Endothelial cell of umbilical vein (primary cell): ENCODE measurements around the gene KCNJ6. TPM values are rescaled to one million over a fixed set of nuclear protein-coding genes. Genes with fewer than 3 reads are reported as not detected.

Source experiments
- BruUV-seq: library from RNA; stranded (reverse); fragments of 400-500 nt; replicated peaks from 2 replicates; lab custom pipeline; 2021; lab: Mats Ljungman, UMichigan
- CTCF ChIA-PET: fragments of 300-600, 350-600 bp; sonication (Branson Sonifier 250); formaldehyde crosslinking; loops from one replicate; lab custom pipeline; 2021; ENCODE audit warnings: antibody characterized with exemption, inconsistent platforms; lab: Charles Lee
- POLR2A ChIA-PET: fragments of 300-600, 350-600 bp; sonication (Branson Sonifier 250); formaldehyde crosslinking; loops from one replicate; lab custom pipeline; 2021; ENCODE audit warnings: antibody characterized with exemption, inconsistent platforms; lab: Charles Lee
- DNase-seq: peaks from one replicate; pipeline ENCODE4 v3.0.0-alpha.2; 2011; ENCODE audit warnings: low read depth, low spot score
- FAIRE-seq: peaks from 2 replicates; lab custom pipeline; 2011; peaks lifted over from hg19 to GRCh38; lab: Jason Lieb, UNC
- H2AFZ ChIP-seq: 2 replicates; pipeline ENCODE4 v1.6.0; 2012; ENCODE audit warnings: low read depth, low read length, control low read depth, inconsistent platforms
- H3K27ac ChIP-seq: 2 replicates; pipeline ENCODE4 v1.5.1; 2011; ENCODE audit warnings: low read depth, mild to moderate bottlenecking, control low read depth, low read length, moderate library complexity; ENCODE audit not compliant: insufficient read depth
- H3K27me3 ChIP-seq, 2 experiments: 2 replicates each; pipeline versions ENCODE4 v1.6.0 to v1.6.1; 2011; ENCODE audit warnings: low read length in 2 of 2, mixed read lengths in 1 of 2; ENCODE audit not compliant: control insufficient read depth in 2 of 2, insufficient read depth in 2 of 2
- H3K36me3 ChIP-seq, 2 experiments: 2 replicates in 1 of 2; 3 replicates in 1 of 2; pipeline ENCODE4 v1.5.1; 2011; ENCODE audit warnings: low read length in 2 of 2, mild to moderate bottlenecking in 1 of 2, moderate library complexity in 1 of 2; ENCODE audit not compliant: control insufficient read depth in 2 of 2, insufficient read depth in 2 of 2; ENCODE audit errors: extremely low read depth in 1 of 2
- H3K4me1 ChIP-seq: 3 replicates; pipeline ENCODE4 v1.5.1; 2011; ENCODE audit warnings: mild to moderate bottlenecking, low read length; ENCODE audit not compliant: control insufficient read depth, insufficient read depth; ENCODE audit errors: extremely low read depth
- H3K4me2 ChIP-seq: 2 replicates; pipeline ENCODE4 v1.6.1; 2011; ENCODE audit warnings: low read length, control low read depth, mixed read lengths; ENCODE audit not compliant: insufficient read depth
- H3K4me3 ChIP-seq, 3 experiments: fragments of 200-600 bp in 1 of 3; sonication (generic), shearing (Covaris generic) in 1 of 3; replicated peaks in 1 of 3; 2 replicates each; pipeline ENCODE4 v1.5.1; 2011 to 2016; ENCODE audit warnings: control low read depth in 3 of 3, low read length in 3 of 3, mild to moderate bottlenecking in 2 of 3, inconsistent platforms in 1 of 3, low read depth in 1 of 3, moderate library complexity in 1 of 3; ENCODE audit not compliant: insufficient read depth in 1 of 3
- H3K79me2 ChIP-seq: 2 replicates; pipeline ENCODE4 v1.6.0; 2012; ENCODE audit warnings: low read length, inconsistent platforms; ENCODE audit not compliant: control insufficient read depth, insufficient read depth
- H3K9ac ChIP-seq: replicated peaks from 2 replicates; pipeline ENCODE3; 2011; ENCODE audit warnings: low read length, control low read depth; ENCODE audit not compliant: insufficient read depth; ENCODE audit errors: extremely low read depth
- H3K9me1 ChIP-seq: replicated peaks from 3 replicates; pipeline ENCODE4 v1.6.0; 2011; ENCODE audit warnings: mild to moderate bottlenecking, low read length; ENCODE audit not compliant: control insufficient read depth, insufficient read depth; ENCODE audit errors: extremely low read depth
- H3K9me3 ChIP-seq: replicated peaks from 2 replicates; pipeline ENCODE4 v1.5.1; 2012; ENCODE audit warnings: low read length, inconsistent platforms; ENCODE audit not compliant: control insufficient read depth, insufficient read depth
- H4K20me1 ChIP-seq: replicated peaks from 2 replicates; pipeline ENCODE3; 2011; ENCODE audit warnings: mild to moderate bottlenecking, low read length; ENCODE audit not compliant: control insufficient read depth, insufficient read depth; ENCODE audit errors: extremely low read depth
- EZH2 ChIP-seq: IDR thresholded peaks from 2 replicates; pipeline ENCODE4 v1.6.1; 2012; ENCODE audit warnings: borderline replicate concordance, low read depth, mild to moderate bottlenecking, moderate library complexity, low read length, inconsistent platforms; ENCODE audit not compliant: severe bottlenecking
- FOS ChIP-seq: IDR thresholded peaks from 2 replicates; pipeline ENCODE4 v1.6.1; 2011; ENCODE audit warnings: mild to moderate bottlenecking, low read length, moderate library complexity, borderline replicate concordance; ENCODE audit not compliant: insufficient read depth
- GATA2 ChIP-seq: IDR thresholded peaks from 2 replicates; pipeline ENCODE4 v1.7.0; 2011; ENCODE audit warnings: low read depth, mild to moderate bottlenecking, moderate library complexity, mixed read lengths, low read length; ENCODE audit not compliant: insufficient read length, insufficient read depth
- JUN ChIP-seq: IDR thresholded peaks from 2 replicates; pipeline ENCODE4 v1.6.1; 2011; ENCODE audit warnings: borderline replicate concordance, low read depth; ENCODE audit not compliant: insufficient read length, insufficient read depth
- MYC ChIP-seq: IDR thresholded peaks from one replicate; pipeline ENCODE4 v1.6.1; 2011; ENCODE audit warnings: mild to moderate bottlenecking, low read depth, low read length
- POLR2A ChIP-seq: IDR thresholded peaks from 2 replicates; pipeline ENCODE4 v1.6.1; 2012; ENCODE audit warnings: low read depth, mild to moderate bottlenecking, control low read depth, low read length
- POLR2AphosphoS5 ChIP-seq: IDR thresholded peaks from 2 replicates; pipeline ENCODE4 v1.6.1; 2012; ENCODE audit warnings: low read depth, mild to moderate bottlenecking, control low read depth, low read length, moderate library complexity; ENCODE audit not compliant: insufficient read depth
- dilution Hi-C: fragments of 300-500 bp; cut with MboI; formaldehyde crosslinking; loops from one replicate; pipeline ENCODE4 v1.15.0; 2019; ENCODE audit warnings: low sequenced_read_pairs; ENCODE audit not compliant: extremely low pct_ligation_motif_present
- intact Hi-C: fragments of 100-400 bp; cut with micrococcal nuclease; formaldehyde crosslinking; loops from one replicate; pipeline ENCODE4 v1.10.0; 2022
- polyA plus RNA-seq, 4 experiments: library from polyadenylated mRNA; depleted of rRNA in 3 of 4; stranded (reverse) in 3 of 4; unstranded in 1 of 4; fragments of >200 nt; gene quantifications; 2 replicates each; pipeline versions ENCODE4 v1.2.1 to v1.2.3, GENCODE V29; 2011 to 2012; ENCODE audit warnings: missing spikeins in 1 of 4
- total RNA-seq: library from RNA; stranded (reverse); gene quantifications from 2 replicates; pipeline ENCODE4 v1.2.3, GENCODE V29; 2021
- TF ChIP-seq, protein P1 (sequence below), 2 donors: IDR thresholded peaks; 1 replicate in 1 of 2; 2 replicates in 1 of 2; pipeline ENCODE4 v1.5.1; 2011; ENCODE audit warnings: low read length in 2 of 2, mild to moderate bottlenecking in 2 of 2, moderate library complexity in 2 of 2, control low read depth in 1 of 2, inconsistent platforms in 1 of 2, low read depth in 1 of 2; ENCODE audit not compliant: insufficient read depth in 1 of 2; ENCODE audit errors: extremely low read depth in 1 of 2
- TF ChIP-seq, protein P2 (sequence below): IDR thresholded peaks from 2 replicates; pipeline ENCODE4 v1.6.1; 2011; ENCODE audit not compliant: insufficient read depth, insufficient read length

The KCNJ6 gene
- total and polyA plus RNA-seq, 2 donors (not counting 3 experiments of a cell fraction or from before 2014, with no cell fraction given): not detected

DNA sequence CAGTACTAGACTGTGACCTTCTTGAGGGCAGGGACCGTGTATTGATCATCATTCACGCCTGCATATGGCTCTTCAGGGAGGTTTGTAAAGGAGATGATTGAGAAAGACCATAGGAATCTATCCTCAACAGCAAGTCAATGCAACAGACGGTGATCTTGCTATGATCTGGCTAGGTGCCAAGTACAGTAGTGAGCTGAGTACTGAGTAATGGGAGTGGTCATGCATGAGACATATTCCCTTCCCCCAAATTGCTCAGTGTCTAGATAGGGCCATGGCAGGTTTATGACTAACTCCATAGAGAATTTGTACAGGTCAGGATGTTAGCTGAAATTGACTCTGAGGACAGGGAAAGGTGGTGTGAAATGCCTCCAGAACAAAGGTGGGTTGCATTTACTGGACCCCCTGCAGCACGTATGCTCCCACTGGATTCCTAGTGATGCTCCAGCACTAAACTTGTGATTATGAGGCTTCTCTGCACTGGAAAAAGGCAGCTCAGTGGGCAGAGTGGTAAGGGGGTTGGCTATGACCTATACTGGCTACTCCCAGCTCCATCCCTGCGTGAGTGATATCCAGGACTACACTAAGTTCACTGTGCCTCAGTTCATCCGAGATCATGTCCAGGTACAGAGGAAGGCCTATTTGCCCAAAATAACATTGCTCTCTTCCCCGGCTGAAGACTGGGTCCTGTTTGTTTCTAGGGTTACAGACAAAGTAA, 37.2 kb downstream of the KCNJ6 start:
- H3K4me2 ChIP-seq: no peak overlapping the region

DNA sequence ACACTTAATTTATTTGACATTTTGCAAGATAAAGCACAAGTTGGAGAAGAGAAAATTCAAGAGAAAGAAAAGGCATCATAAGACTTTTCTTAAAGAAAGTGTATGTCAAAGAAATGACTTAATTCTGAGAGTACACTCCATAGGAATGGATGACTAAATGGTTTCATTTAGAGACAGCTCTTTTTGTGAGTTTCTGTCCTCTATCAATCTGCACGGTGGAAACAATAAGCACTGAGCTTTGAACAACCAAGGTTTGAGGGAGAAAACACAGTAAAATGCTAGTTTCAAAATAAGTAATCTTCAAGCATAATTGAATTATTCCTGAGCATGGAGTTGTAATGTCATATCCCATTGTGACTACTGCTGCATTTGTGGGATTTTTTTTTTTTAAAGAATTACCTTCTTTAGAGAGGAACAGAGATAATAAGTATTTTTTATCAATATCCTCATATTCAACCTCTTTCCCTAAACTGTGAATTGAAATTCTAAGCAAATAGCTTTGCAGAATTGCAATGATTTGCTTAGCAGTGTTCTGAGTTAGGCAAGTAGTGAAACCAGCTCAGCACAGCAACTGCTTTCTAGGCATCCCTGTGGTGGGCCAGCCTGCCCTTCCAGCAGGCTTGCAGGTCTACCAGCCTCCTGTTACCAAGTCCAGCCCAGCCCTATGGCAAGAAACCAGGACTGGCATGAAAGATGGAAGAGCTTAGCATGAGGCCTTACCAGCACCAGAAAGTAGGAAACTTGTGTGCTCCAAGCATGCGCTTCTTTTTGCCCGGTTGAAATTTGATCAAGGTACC, 38.2 kb downstream of the KCNJ6 start:
- Histone ChIP-seq H2AFZ (no peak overlapping the region), H3K9me3 (no peaks in the 10 kb centered on the region), H3K36me3 (no peaks in the 10 kb centered on the region), H3K9ac (no peak overlapping the region), H3K4me1 (no peaks in the 10 kb centered on the region), H3K9me1 (no peaks in the 10 kb centered on the region), H3K27ac (no peak overlapping the region), H3K4me2 (no peak overlapping the region), H3K79me2 (no peaks in the 10 kb centered on the region), H4K20me1 (no peaks in the 10 kb centered on the region), H3K27me3 (peaks cover 0 to 2% of the 10 kb centered on the region in 2 experiments), H3K4me3 (no peak overlapping the region)
- FAIRE-seq (no peak), DNase-seq (no peak)
- TF ChIP-seq MYC (no peak), JUN (no peak), EZH2 (no peak), POLR2A (no peak), POLR2AphosphoS5 (no peak), FOS (no peak), GATA2 (no peak)
- TF ChIP-seq, protein P1, sequence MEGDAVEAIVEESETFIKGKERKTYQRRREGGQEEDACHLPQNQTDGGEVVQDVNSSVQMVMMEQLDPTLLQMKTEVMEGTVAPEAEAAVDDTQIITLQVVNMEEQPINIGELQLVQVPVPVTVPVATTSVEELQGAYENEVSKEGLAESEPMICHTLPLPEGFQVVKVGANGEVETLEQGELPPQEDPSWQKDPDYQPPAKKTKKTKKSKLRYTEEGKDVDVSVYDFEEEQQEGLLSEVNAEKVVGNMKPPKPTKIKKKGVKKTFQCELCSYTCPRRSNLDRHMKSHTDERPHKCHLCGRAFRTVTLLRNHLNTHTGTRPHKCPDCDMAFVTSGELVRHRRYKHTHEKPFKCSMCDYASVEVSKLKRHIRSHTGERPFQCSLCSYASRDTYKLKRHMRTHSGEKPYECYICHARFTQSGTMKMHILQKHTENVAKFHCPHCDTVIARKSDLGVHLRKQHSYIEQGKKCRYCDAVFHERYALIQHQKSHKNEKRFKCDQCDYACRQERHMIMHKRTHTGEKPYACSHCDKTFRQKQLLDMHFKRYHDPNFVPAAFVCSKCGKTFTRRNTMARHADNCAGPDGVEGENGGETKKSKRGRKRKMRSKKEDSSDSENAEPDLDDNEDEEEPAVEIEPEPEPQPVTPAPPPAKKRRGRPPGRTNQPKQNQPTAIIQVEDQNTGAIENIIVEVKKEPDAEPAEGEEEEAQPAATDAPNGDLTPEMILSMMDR (IDR thresholded peaks at IDR 0.05; ENCODE audit: extremely low read depth in 1 of 2, insufficient read depth in 1 of 2, low read depth in 1 of 2, low read length in 2 of 2): no peak
- TF ChIP-seq, protein P2, sequence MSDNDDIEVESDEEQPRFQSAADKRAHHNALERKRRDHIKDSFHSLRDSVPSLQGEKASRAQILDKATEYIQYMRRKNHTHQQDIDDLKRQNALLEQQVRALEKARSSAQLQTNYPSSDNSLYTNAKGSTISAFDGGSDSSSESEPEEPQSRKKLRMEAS: no peak
- POLR2A ChIA-PET: no interaction called here
- dilution Hi-C loops: no loop called here
- intact Hi-C loops: no loop called here
- CTCF ChIA-PET: interaction anchor here (0.9 kb wide), 1 partner anchor 166 kb away, joined by 3 read pairs; no protein-coding TSS in a partner anchor
- no TSS peak for BruUV-seq

More for the DNA sequence above, 37.2 kb downstream of the KCNJ6 start:
- no peaks in the 10 kb centered on the region for H3K79me2 ChIP-seq
- POLR2A ChIA-PET: no interaction called here
- no peak for FAIRE-seq
- DNase-seq: peak; percentile 1
- H2AFZ ChIP-seq: no peak overlapping the region
- no peaks in the 10 kb centered on the region for H3K9me3 ChIP-seq
- CTCF ChIA-PET: no interaction called here
- no peaks in the 10 kb centered on the region for H3K9me1 ChIP-seq
- peak; percentile 66 for TF ChIP-seq FOS
- no peak for TF ChIP-seq POLR2AphosphoS5
- peak; percentile 14 for TF ChIP-seq GATA2
- H3K27ac ChIP-seq: no peak overlapping the region
- no peaks in the 10 kb centered on the region for H3K4me1 ChIP-seq
- no peaks in the 10 kb centered on the region for H3K36me3 ChIP-seq
- no peaks in the 10 kb centered on the region for H4K20me1 ChIP-seq
- H3K27me3 ChIP-seq: peaks cover 0 to 2% of the 10 kb centered on the region in 2 experiments
- no peak overlapping the region for H3K4me3 ChIP-seq
- no peak overlapping the region for H3K9ac ChIP-seq
- dilution Hi-C loops (no loop called here), intact Hi-C loops (no loop called here)
- no TSS peak for BruUV-seq
